GM12878 (cell line): ENCODE measurements around the gene ZNF284. TPM values are rescaled to one million over a fixed set of nuclear protein-coding genes. Genes with fewer than 3 reads are reported as not detected.

ENCODE experiments used
- CHD1 ChIP-seq: IDR thresholded peaks from 2 replicates; pipeline ENCODE4 v1.6.1; 2012; ENCODE audit warnings: low read depth, low read length, improper control_type of control experiment
- PAX5 ChIP-seq: IDR thresholded peaks from 2 replicates; pipeline ENCODE4 v1.6.1; 2011; ENCODE audit warnings: low read depth, low read length, borderline replicate concordance
- RB1 ChIP-seq: fragments of 450-650 bp; formaldehyde crosslinking; IDR thresholded peaks from 2 replicates; pipeline ENCODE4 v1.6.1; 2017; ENCODE audit warnings: mild to moderate bottlenecking, borderline replicate concordance
- SMAD5 ChIP-seq: IDR thresholded peaks from 2 replicates; pipeline ENCODE4 v1.6.1; 2016; ENCODE audit warnings: antibody characterized with exemption, low read depth
- TARDBP ChIP-seq: IDR thresholded peaks from 2 replicates; pipeline ENCODE4 v1.6.1; 2016; ENCODE audit warnings: borderline replicate concordance
- ZNF274 ChIP-seq: IDR thresholded peaks from one replicate; pipeline ENCODE4 v1.8.0; 2011; ENCODE audit not compliant: insufficient read length, insufficient read depth
- ZNF622 ChIP-seq: fragments of 450-650 bp; IDR thresholded peaks from 2 replicates; pipeline ENCODE4 v1.6.1; 2017; ENCODE audit warnings: mild to moderate bottlenecking, inconsistent platforms
- polyA plus RNA-seq, 11 experiments: library from polyadenylated mRNA; depleted of rRNA in 4 of 11; unstranded in 6 of 11; stranded (reverse) in 5 of 11; fragments of >200 nt; fragmentation: Nextera tagmentation in 4 of 11; fragmentation: Illumina TruSeq in 1 of 11; extraction: Ambion mirVana in 4 of 11; extraction: Trizol in 1 of 11; gene quantifications; 1 replicate in 1 of 11; 2 replicates in 10 of 11; pipeline versions ENCODE4 v1.2.1 to v1.2.3, GENCODE V29; 2011 to 2016; ENCODE audit warnings: inconsistent platforms in 2 of 11, missing spikeins in 2 of 11, low read depth in 1 of 11
- total RNA-seq, 4 experiments: library from RNA; depleted of rRNA in 3 of 4; stranded (reverse); fragments of >200 nt in 3 of 4; fragmentation: Illumina TruSeq in 1 of 4; extraction: Trizol in 1 of 4; gene quantifications; 2 replicates each; pipeline versions ENCODE4 v1.2.1 to v1.2.3, GENCODE V29; 2013 to 2021
- TF ChIP-seq, protein P1 (sequence below): fragments of 450-650 bp; formaldehyde crosslinking; IDR thresholded peaks from 2 replicates; pipeline ENCODE4 v1.4.0; 2022; ENCODE audit warnings: mild to moderate bottlenecking, moderate library complexity
- TF ChIP-seq, protein P2 (sequence below): IDR thresholded peaks from 2 replicates; pipeline ENCODE4 v1.6.1; 2012; ENCODE audit warnings: low read depth, low read length, improper control_type of control experiment
- TF ChIP-seq, protein P3 (sequence below): fragments of 450-650 bp; IDR thresholded peaks from 2 replicates; pipeline ENCODE4 v1.6.1; 2016; ENCODE audit warnings: mild to moderate bottlenecking, moderate library complexity, borderline replicate concordance
- TF ChIP-seq, protein P4 (sequence below): IDR thresholded peaks from 2 replicates; pipeline ENCODE4 v1.6.1; 2011; ENCODE audit warnings: borderline replicate concordance, low read depth, mild to moderate bottlenecking, moderate library complexity, low read length; ENCODE audit not compliant: insufficient read depth, poor library complexity, severe bottlenecking
- TF ChIP-seq, protein P5 (sequence below): fragments of 450-650 bp; IDR thresholded peaks from 2 replicates; pipeline ENCODE4 v1.6.1; 2017; ENCODE audit warnings: mild to moderate bottlenecking, low read depth, inconsistent platforms; ENCODE audit not compliant: poor library complexity, severe bottlenecking
- TF ChIP-seq, protein P6 (sequence below): IDR thresholded peaks from 2 replicates; pipeline ENCODE4 v1.6.1; 2011; ENCODE audit warnings: low read depth, low read length, improper control_type of control experiment, borderline replicate concordance

Gene ZNF284
- total and polyA plus RNA-seq, 10 of the 15 experiments (the other 5 are each of a cell fraction or from before 2014, with no cell fraction given) = 0.35 to 1.7 (median 0.60) TPM

DNA sequence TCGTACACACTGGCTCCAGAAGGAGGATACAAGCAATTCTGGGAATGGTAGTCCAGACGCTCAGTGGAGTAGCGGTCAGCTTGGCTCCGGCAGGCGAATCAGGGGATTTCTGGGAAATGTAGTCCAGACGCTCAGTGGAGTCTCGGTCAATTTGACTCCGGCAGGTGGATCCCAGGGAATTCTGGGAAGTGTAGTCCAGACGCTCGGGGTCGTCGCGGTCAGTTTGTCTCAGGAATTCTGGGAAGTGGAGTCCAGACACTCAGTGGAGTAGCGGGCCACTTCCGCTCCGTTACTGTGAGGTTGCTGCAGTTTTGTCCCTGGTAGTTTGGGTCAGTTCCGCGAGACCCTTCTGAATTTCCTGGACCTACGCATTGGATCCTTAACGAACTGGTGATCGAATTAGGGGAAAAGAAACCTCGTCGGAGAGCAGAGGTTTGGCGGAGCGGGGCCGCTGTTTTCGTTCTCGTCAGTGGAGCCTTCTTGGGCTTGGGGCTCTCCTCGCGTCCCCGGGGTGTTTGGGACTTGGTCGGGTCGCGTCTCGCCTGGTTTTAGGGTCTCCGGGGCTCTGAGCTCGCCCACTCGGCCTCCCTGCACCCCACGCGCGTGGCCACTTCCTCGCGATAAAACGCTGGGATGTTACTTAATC is 41.3 kb downstream of the ZNF284 start, which contains the start of gene ZNF225 (continued):
- TF ChIP-seq, protein P1, sequence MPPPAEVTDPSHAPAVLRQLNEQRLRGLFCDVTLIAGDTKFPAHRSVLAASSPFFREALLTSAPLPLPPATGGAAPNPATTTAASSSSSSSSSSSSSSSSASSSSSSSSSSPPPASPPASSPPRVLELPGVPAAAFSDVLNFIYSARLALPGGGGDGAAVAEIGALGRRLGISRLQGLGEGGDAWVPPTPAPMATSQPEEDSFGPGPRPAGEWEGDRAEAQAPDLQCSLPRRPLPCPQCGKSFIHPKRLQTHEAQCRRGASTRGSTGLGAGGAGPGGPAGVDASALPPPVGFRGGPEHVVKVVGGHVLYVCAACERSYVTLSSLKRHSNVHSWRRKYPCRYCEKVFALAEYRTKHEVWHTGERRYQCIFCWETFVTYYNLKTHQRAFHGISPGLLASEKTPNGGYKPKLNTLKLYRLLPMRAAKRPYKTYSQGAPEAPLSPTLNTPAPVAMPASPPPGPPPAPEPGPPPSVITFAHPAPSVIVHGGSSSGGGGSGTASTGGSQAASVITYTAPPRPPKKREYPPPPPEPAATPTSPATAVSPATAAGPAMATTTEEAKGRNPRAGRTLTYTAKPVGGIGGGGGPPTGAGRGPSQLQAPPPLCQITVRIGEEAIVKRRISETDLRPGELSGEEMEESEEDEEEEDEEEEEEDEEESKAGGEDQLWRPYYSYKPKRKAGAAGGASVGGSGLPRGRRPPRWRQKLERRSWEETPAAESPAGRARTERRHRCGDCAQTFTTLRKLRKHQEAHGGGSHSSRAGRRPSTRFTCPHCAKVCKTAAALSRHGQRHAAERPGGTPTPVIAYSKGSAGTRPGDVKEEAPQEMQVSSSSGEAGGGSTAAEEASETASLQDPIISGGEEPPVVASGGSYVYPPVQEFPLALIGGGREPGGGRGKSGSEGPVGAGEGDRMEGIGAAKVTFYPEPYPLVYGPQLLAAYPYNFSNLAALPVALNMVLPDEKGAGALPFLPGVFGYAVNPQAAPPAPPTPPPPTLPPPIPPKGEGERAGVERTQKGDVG (CRISPR knock-in tag) = no peak
- TF ChIP-seq PAX5 = peak; percentile 67
- no peak for TF ChIP-seq ZNF274
- TF ChIP-seq CHD1 = no peak
- TF ChIP-seq, protein P2, sequence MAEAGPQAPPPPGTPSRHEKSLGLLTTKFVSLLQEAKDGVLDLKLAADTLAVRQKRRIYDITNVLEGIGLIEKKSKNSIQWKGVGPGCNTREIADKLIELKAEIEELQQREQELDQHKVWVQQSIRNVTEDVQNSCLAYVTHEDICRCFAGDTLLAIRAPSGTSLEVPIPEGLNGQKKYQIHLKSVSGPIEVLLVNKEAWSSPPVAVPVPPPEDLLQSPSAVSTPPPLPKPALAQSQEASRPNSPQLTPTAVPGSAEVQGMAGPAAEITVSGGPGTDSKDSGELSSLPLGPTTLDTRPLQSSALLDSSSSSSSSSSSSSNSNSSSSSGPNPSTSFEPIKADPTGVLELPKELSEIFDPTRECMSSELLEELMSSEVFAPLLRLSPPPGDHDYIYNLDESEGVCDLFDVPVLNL = no peak
- TF ChIP-seq TARDBP = peak; percentile 62; the same call in 1 of the 2 replicates
- no peak for TF ChIP-seq ZNF622
- TF ChIP-seq, protein P3, sequence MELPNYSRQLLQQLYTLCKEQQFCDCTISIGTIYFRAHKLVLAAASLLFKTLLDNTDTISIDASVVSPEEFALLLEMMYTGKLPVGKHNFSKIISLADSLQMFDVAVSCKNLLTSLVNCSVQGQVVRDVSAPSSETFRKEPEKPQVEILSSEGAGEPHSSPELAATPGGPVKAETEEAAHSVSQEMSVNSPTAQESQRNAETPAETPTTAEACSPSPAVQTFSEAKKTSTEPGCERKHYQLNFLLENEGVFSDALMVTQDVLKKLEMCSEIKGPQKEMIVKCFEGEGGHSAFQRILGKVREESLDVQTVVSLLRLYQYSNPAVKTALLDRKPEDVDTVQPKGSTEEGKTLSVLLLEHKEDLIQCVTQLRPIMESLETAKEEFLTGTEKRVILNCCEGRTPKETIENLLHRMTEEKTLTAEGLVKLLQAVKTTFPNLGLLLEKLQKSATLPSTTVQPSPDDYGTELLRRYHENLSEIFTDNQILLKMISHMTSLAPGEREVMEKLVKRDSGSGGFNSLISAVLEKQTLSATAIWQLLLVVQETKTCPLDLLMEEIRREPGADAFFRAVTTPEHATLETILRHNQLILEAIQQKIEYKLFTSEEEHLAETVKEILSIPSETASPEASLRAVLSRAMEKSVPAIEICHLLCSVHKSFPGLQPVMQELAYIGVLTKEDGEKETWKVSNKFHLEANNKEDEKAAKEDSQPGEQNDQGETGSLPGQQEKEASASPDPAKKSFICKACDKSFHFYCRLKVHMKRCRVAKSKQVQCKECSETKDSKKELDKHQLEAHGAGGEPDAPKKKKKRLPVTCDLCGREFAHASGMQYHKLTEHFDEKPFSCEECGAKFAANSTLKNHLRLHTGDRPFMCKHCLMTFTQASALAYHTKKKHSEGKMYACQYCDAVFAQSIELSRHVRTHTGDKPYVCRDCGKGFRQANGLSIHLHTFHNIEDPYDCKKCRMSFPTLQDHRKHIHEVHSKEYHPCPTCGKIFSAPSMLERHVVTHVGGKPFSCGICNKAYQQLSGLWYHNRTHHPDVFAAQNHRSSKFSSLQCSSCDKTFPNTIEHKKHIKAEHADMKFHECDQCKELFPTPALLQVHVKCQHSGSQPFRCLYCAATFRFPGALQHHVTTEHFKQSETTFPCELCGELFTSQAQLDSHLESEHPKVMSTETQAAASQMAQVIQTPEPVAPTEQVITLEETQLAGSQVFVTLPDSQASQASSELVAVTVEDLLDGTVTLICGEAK = peak; percentile 89
- TF ChIP-seq, protein P4, sequence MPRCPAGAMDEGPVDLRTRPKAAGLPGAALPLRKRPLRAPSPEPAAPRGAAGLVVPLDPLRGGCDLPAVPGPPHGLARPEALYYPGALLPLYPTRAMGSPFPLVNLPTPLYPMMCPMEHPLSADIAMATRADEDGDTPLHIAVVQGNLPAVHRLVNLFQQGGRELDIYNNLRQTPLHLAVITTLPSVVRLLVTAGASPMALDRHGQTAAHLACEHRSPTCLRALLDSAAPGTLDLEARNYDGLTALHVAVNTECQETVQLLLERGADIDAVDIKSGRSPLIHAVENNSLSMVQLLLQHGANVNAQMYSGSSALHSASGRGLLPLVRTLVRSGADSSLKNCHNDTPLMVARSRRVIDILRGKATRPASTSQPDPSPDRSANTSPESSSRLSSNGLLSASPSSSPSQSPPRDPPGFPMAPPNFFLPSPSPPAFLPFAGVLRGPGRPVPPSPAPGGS = no peak
- TF ChIP-seq, protein P5, sequence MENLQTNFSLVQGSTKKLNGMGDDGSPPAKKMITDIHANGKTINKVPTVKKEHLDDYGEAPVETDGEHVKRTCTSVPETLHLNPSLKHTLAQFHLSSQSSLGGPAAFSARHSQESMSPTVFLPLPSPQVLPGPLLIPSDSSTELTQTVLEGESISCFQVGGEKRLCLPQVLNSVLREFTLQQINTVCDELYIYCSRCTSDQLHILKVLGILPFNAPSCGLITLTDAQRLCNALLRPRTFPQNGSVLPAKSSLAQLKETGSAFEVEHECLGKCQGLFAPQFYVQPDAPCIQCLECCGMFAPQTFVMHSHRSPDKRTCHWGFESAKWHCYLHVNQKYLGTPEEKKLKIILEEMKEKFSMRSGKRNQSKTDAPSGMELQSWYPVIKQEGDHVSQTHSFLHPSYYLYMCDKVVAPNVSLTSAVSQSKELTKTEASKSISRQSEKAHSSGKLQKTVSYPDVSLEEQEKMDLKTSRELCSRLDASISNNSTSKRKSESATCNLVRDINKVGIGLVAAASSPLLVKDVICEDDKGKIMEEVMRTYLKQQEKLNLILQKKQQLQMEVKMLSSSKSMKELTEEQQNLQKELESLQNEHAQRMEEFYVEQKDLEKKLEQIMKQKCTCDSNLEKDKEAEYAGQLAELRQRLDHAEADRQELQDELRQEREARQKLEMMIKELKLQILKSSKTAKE = peak; percentile 56
- TF ChIP-seq SMAD5 = no peak
- TF ChIP-seq, protein P6, sequence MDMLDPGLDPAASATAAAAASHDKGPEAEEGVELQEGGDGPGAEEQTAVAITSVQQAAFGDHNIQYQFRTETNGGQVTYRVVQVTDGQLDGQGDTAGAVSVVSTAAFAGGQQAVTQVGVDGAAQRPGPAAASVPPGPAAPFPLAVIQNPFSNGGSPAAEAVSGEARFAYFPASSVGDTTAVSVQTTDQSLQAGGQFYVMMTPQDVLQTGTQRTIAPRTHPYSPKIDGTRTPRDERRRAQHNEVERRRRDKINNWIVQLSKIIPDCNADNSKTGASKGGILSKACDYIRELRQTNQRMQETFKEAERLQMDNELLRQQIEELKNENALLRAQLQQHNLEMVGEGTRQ = no peak; the same call in 1 of the 2 replicates
- no peak for TF ChIP-seq RB1
